GM12872 (cell line): ENCODE results near the gene CENPX.

ENCODE experiments used
- TF ChIP-seq, protein P1 (sequence below): IDR thresholded peaks from 3 replicates; pipeline ENCODE4 v1.5.1; 2011; ENCODE audit warnings: low read depth, mild to moderate bottlenecking, low read length, moderate library complexity; ENCODE audit not compliant: insufficient read depth

The CENPX gene

DNA sequence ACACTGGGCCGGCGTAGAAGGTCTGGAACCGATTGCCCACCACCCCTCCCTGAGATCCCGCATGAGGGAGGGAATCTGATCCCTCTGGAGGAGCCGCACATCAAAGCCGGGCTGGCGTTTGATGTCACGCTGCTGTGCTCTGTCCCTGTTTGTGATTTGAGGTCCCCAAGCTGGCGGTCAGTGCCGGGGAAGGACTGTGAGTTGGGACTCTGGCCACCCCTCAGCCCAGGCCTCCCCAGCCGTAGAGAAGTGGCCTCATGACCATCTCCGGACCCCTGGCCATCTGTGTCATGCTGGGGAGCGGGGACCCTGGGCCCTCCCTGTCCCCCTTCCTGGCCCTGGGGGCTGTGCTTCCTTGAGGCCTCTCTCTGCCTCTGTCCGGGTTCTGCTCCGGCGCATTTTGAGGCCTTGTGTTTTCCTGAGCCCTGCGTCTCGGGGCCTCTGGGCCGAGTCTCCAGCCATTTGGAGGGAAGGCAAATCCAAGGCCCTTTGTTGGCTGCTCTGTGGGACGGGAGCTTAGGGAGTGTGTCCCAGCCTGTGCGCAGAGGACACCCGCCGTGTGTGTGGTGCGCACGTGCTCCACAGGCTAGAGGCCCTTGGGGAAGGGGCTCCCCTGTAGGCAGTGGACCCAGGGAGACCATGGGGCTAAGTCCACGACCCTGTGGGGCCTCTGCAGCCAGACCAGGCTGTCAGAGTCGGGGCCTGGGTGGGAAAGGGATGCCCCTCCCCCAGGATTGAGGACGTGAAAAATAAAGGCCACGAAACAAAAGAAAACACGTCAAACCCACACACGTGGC, 30.2 kb downstream of the CENPX start:
- TF ChIP-seq, protein P1, sequence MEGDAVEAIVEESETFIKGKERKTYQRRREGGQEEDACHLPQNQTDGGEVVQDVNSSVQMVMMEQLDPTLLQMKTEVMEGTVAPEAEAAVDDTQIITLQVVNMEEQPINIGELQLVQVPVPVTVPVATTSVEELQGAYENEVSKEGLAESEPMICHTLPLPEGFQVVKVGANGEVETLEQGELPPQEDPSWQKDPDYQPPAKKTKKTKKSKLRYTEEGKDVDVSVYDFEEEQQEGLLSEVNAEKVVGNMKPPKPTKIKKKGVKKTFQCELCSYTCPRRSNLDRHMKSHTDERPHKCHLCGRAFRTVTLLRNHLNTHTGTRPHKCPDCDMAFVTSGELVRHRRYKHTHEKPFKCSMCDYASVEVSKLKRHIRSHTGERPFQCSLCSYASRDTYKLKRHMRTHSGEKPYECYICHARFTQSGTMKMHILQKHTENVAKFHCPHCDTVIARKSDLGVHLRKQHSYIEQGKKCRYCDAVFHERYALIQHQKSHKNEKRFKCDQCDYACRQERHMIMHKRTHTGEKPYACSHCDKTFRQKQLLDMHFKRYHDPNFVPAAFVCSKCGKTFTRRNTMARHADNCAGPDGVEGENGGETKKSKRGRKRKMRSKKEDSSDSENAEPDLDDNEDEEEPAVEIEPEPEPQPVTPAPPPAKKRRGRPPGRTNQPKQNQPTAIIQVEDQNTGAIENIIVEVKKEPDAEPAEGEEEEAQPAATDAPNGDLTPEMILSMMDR, result no peak

DNA sequence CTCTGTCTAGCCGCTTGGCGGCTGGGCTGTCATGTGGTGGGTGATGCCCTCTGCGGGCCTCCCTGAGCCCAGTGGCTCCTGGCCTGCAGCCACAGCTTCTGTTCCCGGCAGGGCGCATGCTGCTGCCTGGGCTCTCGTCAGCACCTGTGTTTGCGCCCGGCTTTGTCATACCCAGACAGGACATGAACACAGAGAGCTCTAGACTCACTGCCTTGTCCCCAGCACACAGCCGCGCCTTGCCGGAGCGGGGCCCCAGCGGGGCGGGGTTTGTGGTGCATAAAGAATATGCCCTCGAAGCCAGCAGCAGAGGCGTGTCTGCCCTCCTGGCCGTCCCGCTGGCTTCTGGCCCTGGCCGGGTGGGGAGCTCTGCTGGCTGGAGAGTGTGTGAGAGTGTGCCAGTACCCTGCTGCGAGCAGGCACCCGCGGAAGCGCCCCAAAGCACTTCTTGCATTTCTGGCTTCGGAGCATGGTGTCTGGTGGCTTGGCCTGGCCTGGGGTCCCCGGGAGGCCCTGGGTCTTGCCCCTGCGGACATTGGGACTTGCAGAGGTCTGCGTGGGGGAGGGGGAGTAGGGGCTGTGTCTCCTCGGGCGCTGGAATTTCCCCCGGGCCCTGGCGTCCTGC, 30.9 kb downstream of the CENPX start:
- TF ChIP-seq, protein P1, result no peak

DNA sequence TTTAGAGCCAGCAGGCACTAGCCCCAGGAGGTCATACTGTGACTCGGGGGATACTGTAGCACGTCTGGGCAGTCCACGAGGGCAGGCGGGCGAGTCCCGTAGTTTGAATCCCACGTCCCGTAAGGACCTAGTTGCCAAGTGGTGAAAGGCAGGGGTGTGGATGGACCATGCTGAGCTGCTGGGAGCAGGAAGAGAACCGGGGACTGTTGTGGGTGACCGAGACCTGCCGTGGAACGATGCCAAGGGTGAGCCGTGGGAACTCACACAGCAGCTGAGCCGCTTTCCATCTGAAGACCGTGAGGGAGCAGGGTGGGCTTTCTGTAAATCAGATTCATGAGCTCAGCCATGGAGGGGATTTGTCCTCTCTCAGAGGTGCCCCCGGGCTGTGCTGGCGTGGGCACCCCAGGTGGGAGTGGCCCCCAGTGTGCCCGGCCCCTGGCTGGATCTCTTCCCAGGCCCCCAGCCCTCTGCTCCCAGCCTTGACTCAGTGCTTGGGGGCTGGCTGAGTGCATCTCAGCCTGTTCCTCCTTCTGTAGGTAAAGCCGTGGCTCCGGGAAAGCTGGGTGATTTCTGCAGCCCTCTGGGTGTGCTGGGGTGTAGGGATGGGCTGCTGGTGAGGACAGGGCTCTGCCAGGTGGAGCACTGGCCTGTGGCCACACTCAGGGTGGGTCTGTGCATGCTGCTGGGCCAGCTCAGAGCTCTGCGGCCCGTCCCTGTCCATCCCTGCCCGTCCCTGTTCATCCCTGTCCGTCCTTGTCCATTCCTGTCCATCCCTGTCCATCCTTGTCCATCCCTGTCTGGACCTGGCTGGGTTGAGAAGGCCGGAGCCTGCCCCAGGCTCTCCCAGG, 31.6 kb downstream of the CENPX start:
- TF ChIP-seq, protein P1, result no peak

DNA sequence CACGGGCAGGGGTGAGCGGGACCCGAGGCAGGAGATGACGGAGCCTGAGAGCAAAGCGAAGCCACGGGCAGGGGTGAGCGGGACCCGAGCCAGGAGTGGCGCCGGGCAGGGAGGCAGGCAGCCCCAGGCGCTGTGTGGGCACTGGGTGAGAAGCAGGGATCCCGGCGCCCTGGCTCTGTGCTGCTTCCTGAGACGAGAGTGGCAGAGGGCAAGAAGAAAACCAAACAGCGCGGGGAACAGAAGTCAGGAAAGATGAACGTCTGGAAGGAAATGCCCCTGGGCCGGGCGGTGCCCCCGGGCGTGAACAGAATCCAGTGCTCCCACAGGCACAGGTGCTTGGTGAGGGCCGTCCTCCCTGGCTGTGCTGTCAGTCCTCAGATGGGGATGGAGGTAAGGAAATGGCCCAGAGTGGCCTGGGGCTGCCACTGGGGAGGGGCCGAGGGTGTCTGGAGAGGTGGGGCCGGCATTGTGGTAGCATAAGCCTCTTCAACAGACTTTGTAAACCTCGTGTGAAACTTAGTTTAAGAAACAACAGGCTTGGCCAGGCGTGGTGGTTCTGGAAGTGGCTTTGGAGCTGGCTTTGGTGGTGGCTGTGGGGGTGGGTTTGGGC, 35.4 kb downstream of the CENPX start:
- TF ChIP-seq, protein P1, result no peak

DNA sequence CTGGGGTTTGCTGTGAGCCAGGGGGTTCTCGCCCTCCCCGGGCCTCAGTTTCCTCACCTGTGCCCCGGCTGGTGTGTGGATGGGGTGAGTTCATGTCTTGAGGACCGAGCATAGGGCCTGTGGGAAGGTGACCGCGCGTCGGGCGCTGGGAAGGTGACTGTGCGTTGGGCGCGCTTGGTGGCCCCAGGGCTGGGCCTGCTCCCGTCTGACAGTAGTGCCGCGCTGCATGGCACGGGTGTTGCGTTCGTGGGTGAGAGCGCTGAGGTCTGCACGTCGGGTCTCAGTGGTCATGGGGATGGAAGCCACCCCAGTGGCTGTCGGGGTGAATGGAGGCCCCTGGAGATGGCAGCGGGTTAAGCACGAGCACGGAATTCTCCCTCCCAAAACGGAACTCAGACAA, 36.1 kb downstream of the CENPX start:
- TF ChIP-seq, protein P1, result no peak

DNA sequence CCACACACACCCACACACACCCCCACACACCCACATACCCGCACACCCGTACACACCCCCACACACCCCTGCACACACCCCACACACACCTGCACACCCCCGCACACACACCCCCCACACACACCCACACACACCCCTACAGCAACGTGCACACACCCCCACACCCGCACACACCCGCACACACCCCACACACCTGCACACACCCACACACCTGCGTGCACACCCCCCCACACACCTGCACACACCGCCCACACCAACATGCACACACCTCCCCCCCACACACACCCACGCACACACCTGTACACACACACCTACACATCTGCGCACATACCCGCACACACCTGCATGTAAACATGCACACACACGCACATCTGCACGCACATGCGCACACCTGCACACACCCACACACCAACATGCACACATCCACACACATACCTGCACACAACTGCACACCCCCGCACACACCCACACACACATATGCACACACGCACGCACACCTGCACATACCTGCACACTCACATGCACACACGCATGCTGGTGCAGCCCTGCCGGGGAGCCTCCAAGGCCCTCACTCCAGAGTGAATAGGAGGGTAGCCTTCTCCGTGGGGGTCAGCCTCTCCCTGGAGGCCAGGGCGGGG, 37.8 kb downstream of the CENPX start:
- TF ChIP-seq, protein P1, result no peak
